Heart left ventricle (tissue), 16 donors: ENCODE data around the gene CEP112. TPM values are rescaled to one million over a fixed set of nuclear protein-coding genes. Genes with fewer than 3 reads are reported as not detected.

Source experiments
- ATAC-seq, 4 donors: fragments of 200-7000 bp; cut with Tn5 transposase; one replicate each; pipeline ENCODE4 v1.9.1; 2020 to 2022; ENCODE audit warnings: moderate library complexity in 4 of 4, mild to moderate bottlenecking in 3 of 4, moderate number of reproducible peaks in 1 of 4
- DNase-seq, 5 donors: peaks; one replicate each; pipeline ENCODE4 v3.0.0-alpha.2; 2020
- H3K27ac ChIP-seq, 12 donors: fragments of 200-600 bp; sonication (generic) in 4 of 12; one replicate each; pipeline versions ENCODE4 v1.5.0 to v1.8.0; 2016 to 2022; ENCODE audit warnings: mild to moderate bottlenecking in 2 of 12
- H3K27me3 ChIP-seq, 9 donors: fragments of 200-600 bp; sonication (generic) in 2 of 9; one replicate each; pipeline versions ENCODE4 v1.5.1 to v1.8.0; 2016 to 2022; ENCODE audit warnings: mild to moderate bottlenecking in 3 of 9
- H3K36me3 ChIP-seq, 9 donors: fragments of 200-600 bp; sonication (generic) in 2 of 9; one replicate each; pipeline versions ENCODE4 v1.5.0 to v1.8.0; 2018 to 2022; ENCODE audit warnings: mild to moderate bottlenecking in 2 of 9
- H3K4me1 ChIP-seq, 12 donors: fragments of 200-600 bp; sonication (generic) in 4 of 12; one replicate each; pipeline versions ENCODE4 v1.5.0 to v1.8.0; 2016 to 2022; ENCODE audit warnings: mild to moderate bottlenecking in 3 of 12
- H3K4me3 ChIP-seq, 12 donors: fragments of 200-600 bp; sonication (generic) in 4 of 12; one replicate each; pipeline versions ENCODE4 v1.5.0 to v1.8.0; 2017 to 2022; ENCODE audit warnings: mild to moderate bottlenecking in 9 of 12, moderate library complexity in 4 of 12
- H3K9me3 ChIP-seq, 12 donors: fragments of 200-600 bp; sonication (generic) in 4 of 12; one replicate each; pipeline versions ENCODE4 v1.5.0 to v1.8.0; 2016 to 2022; ENCODE audit warnings: mild to moderate bottlenecking in 1 of 12
- CTCF ChIP-seq, 12 donors: fragments of 200-600 bp; sonication (generic) in 4 of 12; IDR thresholded peaks; one replicate each; pipeline versions ENCODE4 v1.5.0 to v1.8.0; 2018 to 2022; ENCODE audit warnings: antibody characterized with exemption in 12 of 12, mild to moderate bottlenecking in 5 of 12
- POLR2A ChIP-seq, 2 donors: fragments of 450-650 bp; IDR thresholded peaks; one replicate each; pipeline ENCODE4 v1.6.1; 2017; ENCODE audit warnings: antibody characterized with exemption in 2 of 2, mild to moderate bottlenecking in 2 of 2, moderate library complexity in 2 of 2
- WGBS, 4 donors: extraction: QIAGEN DNeasy Blood & Tissue Kit in 2 of 4; methylation state at CpG; one replicate each; pipeline versions ENCODE4 v1.1.5 to v1.1.7; 2013 to 2018; 5-methylcytosine and 5-hydroxymethylcytosine counted together
- intact Hi-C, 10 donors: fragments of 100-400 bp; cut with DNase I; formaldehyde crosslinking; loops; one replicate each; pipeline versions ENCODE4 v1.11.1 to v1.14.2; 2022
- polyA plus RNA-seq, 2 donors: library from polyadenylated mRNA; stranded (reverse); fragments of 200-250 nt; gene quantifications; one replicate each; pipeline ENCODE4 v1.2.3, GENCODE V29; 2013
- total RNA-seq, 9 donors: library from RNA; depleted of rRNA in 2 of 9; stranded (reverse); fragments of >200 nt in 2 of 9; fragmentation: NEBNext Ultra II Directional in 3 of 9; extraction: Animal tissue kit (Norgen Biotek cat#: 25700) in 3 of 9; gene quantifications; one replicate each; pipeline versions ENCODE4 v1.1.0 to v1.2.4, GENCODE V29; 2016 to 2023
- donor health status: ischemic (EF 13 %, LVEDD 7.1; RV severe dilation, severe dysfunction).
- donor health status: healthy with polysubstance abuse.
- donor health status: DM: no; HTN: yes; CAD: no.
- donor health status: DM: no; HTN: no; CAD: no.
- donor health status: ischemic (EF 25% LVEDD 6.9; RV normal size, moderate dysfunction).
- donor health status: ischemic (EF 25% LVEDD 5.7; RV mildly dilated, moderate dysfunction).
- donor health status: healthy.
- donor health status: DM: yes; HTN: yes; CAD: no.
- donor health status: ischemic (EF 35%, LVEDD 5.7; RV mildly dilated, moderate dysfunction).
- donor health status: nonischemic (EF 11% LVEDD 7.7; RV severe dilation, severe dysfunction).
- donor health status: DM: yes; HTN: yes; CAD: no.
- donor health status: PGD.
- donor health status: ischemic (EF 29% LVEDD 5.4; RV normal size, mild dysfunction).
- donor health status: nonischemic (EF 23%, LVEDD 6.1; RV moderate dilation, normal function).

Gene CEP112
- total and polyA plus RNA-seq, 11 donors: 5.5 to 28.3 (median 14.3) TPM

- peaks cover 0 to 6% (median 0%) of the 10 kb centered on the region in 9 donors for H3K36me3 ChIP-seq
- DNase-seq (no peak), ATAC-seq (no peak)
- peaks cover 0 to 14% (median 0%) of the 10 kb centered on the region in 12 donors for H3K4me1 ChIP-seq
- intact Hi-C loops: loop anchor here in 1 of 10 donors (10.0 kb wide), 1 partner anchor 537 kb away; no protein-coding TSS in a partner anchor
- H3K4me3 ChIP-seq: no peak overlapping the region
- H3K9me3 ChIP-seq: peaks cover 0 to 8% (median 0%) of the 10 kb centered on the region in 12 donors
- TF ChIP-seq POLR2A (IDR thresholded peaks at IDR 0.05) (no peak), CTCF (IDR thresholded peaks at IDR 0.05) (no peak)
- WGBS, 4 donors: 87 to 98% (median 91%) methylated on average over 3 of the region's 3 CpGs
- no peaks in the 10 kb centered on the region for H3K27me3 ChIP-seq
- no peak overlapping the region for H3K27ac ChIP-seq
These were observed 554.1 kb downstream of the CEP112 start for GRCh38 chr17:65637786-65638185.

- no peak for DNase-seq
- H3K9me3 ChIP-seq: no peaks in the 10 kb centered on the region
- no peak for ATAC-seq
- H3K27me3 ChIP-seq: no peaks in the 10 kb centered on the region
- intact Hi-C loops: loop anchor here in 1 of 10 donors (10.0 kb wide), 1 partner anchor 540 kb away; no protein-coding TSS in a partner anchor
- TF ChIP-seq CTCF (IDR thresholded peaks at IDR 0.05): no peak
- no peak for TF ChIP-seq POLR2A (IDR thresholded peaks at IDR 0.05)
- peaks cover 0 to 14% (median 0%) of the 10 kb centered on the region in 12 donors for H3K4me1 ChIP-seq
- no peaks in the 10 kb centered on the region for H3K36me3 ChIP-seq
- 92 to 98% (median 95%) methylated on average over 3 of the region's 3 CpGs for WGBS, 4 donors
- H3K4me3 ChIP-seq: no peak overlapping the region
- H3K27ac ChIP-seq: no peak overlapping the region
These were observed 557.4 kb downstream of the CEP112 start for GRCh38 chr17:65634533-65634932.

- no peak for DNase-seq
- no peaks in the 10 kb centered on the region for H3K9me3 ChIP-seq
- no peak overlapping the region for H3K4me3 ChIP-seq
- no peaks in the 10 kb centered on the region for H3K27me3 ChIP-seq
- no peaks in the 10 kb centered on the region for H3K36me3 ChIP-seq
- no peak overlapping the region for H3K27ac ChIP-seq
- intact Hi-C loops: loop anchor here in 1 of 10 donors (10.0 kb wide), 1 partner anchor 541 kb away; no protein-coding TSS in a partner anchor
- H3K4me1 ChIP-seq: peaks cover 0 to 14% (median 0%) of the 10 kb centered on the region in 12 donors
- no peak for ATAC-seq
- TF ChIP-seq CTCF (IDR thresholded peaks at IDR 0.05): no peak
- TF ChIP-seq POLR2A (IDR thresholded peaks at IDR 0.05): no peak
These were observed 557.9 kb downstream of the CEP112 start for GRCh38 chr17:65633988-65634387.

- intact Hi-C loops: loop anchor here in 1 of 10 donors (10.0 kb wide), 1 partner anchor 541 kb away; no protein-coding TSS in a partner anchor
- Histone ChIP-seq H3K36me3 (no peaks in the 10 kb centered on the region), H3K4me1 (peaks cover 0 to 7% (median 0%) of the 10 kb centered on the region in 12 donors), H3K9me3 (no peaks in the 10 kb centered on the region), H3K27me3 (no peaks in the 10 kb centered on the region), H3K4me3 (no peak overlapping the region), H3K27ac (no peak overlapping the region)
- 83 to 95% (median 89%) methylated on average over 8 of the region's 8 CpGs for WGBS, 4 donors
- no peak for TF ChIP-seq POLR2A (IDR thresholded peaks at IDR 0.05)
- no peak for TF ChIP-seq CTCF (IDR thresholded peaks at IDR 0.05)
- ATAC-seq (no peak), DNase-seq (no peak)
These were observed 558.6 kb downstream of the CEP112 start for GRCh38 chr17:65633146-65633881.
